Testis (tissue), 2 donors: Measurements from ENCODE around the gene TIGD4.

Experiments
- POLR2A ChIP-seq: fragments of 450-650 bp; IDR thresholded peaks from one replicate; pipeline ENCODE4 v1.6.1; 2017; ENCODE audit warnings: antibody characterized with exemption, mild to moderate bottlenecking, moderate library complexity
- TF ChIP-seq, protein P1 (sequence below), 3 experiments: fragments of 450-650 bp in 2 of 3; fragments of 200-600 bp in 1 of 3; sonication (generic) in 1 of 3; IDR thresholded peaks; one replicate each; pipeline ENCODE4 v1.5.1; 2016 to 2019; ENCODE audit warnings: antibody characterized with exemption in 3 of 3, mild to moderate bottlenecking in 2 of 3, moderate library complexity in 1 of 3

DNA sequence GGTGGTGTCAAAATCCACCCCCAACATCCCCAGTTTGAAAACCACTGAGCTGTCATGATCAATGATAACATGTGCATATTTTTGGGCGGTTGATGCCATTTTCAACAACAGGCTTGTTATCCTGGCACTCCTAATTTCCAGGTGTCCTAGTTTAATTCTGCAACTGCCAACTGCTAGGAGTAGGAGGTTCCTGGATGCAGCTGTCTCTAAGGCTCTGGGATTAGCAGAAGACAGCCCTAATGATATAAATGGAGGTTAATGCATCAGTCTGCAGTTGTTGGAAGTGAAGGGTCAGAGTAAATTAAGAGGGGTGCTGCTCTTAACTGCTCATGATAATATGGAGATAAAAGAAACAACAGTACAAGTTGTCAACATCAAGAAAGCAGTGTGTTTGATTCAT is 24.0 kb upstream of the TIGD4 start:
- no peak for TF ChIP-seq POLR2A
- TF ChIP-seq, protein P1, sequence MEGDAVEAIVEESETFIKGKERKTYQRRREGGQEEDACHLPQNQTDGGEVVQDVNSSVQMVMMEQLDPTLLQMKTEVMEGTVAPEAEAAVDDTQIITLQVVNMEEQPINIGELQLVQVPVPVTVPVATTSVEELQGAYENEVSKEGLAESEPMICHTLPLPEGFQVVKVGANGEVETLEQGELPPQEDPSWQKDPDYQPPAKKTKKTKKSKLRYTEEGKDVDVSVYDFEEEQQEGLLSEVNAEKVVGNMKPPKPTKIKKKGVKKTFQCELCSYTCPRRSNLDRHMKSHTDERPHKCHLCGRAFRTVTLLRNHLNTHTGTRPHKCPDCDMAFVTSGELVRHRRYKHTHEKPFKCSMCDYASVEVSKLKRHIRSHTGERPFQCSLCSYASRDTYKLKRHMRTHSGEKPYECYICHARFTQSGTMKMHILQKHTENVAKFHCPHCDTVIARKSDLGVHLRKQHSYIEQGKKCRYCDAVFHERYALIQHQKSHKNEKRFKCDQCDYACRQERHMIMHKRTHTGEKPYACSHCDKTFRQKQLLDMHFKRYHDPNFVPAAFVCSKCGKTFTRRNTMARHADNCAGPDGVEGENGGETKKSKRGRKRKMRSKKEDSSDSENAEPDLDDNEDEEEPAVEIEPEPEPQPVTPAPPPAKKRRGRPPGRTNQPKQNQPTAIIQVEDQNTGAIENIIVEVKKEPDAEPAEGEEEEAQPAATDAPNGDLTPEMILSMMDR (IDR thresholded peaks at IDR 0.05), result no peak
